IMR-90 (cell line): Measurements from ENCODE around the gene DDX53. TPM values are rescaled to one million over a fixed set of nuclear protein-coding genes. Genes with fewer than 3 reads are reported as not detected.

Experiments used
- ATAC-seq: fragments of 200-7000 bp; cut with Tn5 transposase; 2 replicates; pipeline ENCODE4 v1.9.1; 2020; ENCODE audit warnings: low read depth, mild to moderate bottlenecking, moderate library complexity
- BruUV-seq: library from RNA; stranded (reverse); fragments of 400-500 nt; replicated peaks from 2 replicates; lab custom pipeline; 2021; lab: Mats Ljungman, UMichigan
- CTCF ChIA-PET: fragments of 300-600 bp; formaldehyde crosslinking; extraction: SDS; loops from one replicate; lab custom pipeline; 2021; ENCODE audit warnings: antibody characterized with exemption; lab: Yijun Ruan, JAX
- POLR2A ChIA-PET: fragments of 300-600 bp; sonication (Branson Sonifier 250); formaldehyde crosslinking; loops from one replicate; lab custom pipeline; 2022; ENCODE audit warnings: antibody characterized with exemption; ENCODE audit not compliant: unreplicated experiment; lab: Charles Lee
- DNase-seq: peaks from one replicate; pipeline ENCODE4 v3.0.0; 2013
- H2AFZ ChIP-seq: replicated peaks from 2 replicates; pipeline ENCODE3; 2013; ENCODE audit warnings: low read length, mild to moderate bottlenecking; ENCODE audit not compliant: poor library complexity
- H2AK5ac ChIP-seq: 2 replicates; pipeline ENCODE4 v1.6.1; 2013; ENCODE audit warnings: low read depth, low read length, inconsistent platforms
- H2AK9ac ChIP-seq: replicated peaks from 2 replicates; pipeline ENCODE3; 2013; ENCODE audit warnings: mild to moderate bottlenecking, low read depth, low read length, moderate library complexity; ENCODE audit not compliant: poor library complexity
- H2BK120ac ChIP-seq: 2 replicates; pipeline ENCODE4 v1.6.1; 2013; ENCODE audit warnings: low read depth, low read length, inconsistent platforms
- H2BK15ac ChIP-seq: 3 replicates; pipeline ENCODE4 v1.6.1; 2013; ENCODE audit warnings: low read depth, low read length, inconsistent platforms
- H2BK20ac ChIP-seq: 2 replicates; pipeline ENCODE4 v1.6.1; 2013; ENCODE audit warnings: low read depth, mild to moderate bottlenecking, inconsistent platforms, low read length, moderate library complexity
- H2BK5ac ChIP-seq: 2 replicates; pipeline ENCODE4 v1.6.1; 2013; ENCODE audit warnings: mild to moderate bottlenecking, low read depth, low read length, inconsistent platforms; ENCODE audit not compliant: poor library complexity, severe bottlenecking
- H3K14ac ChIP-seq: replicated peaks from 2 replicates; pipeline ENCODE4 v1.6.1; 2013; ENCODE audit warnings: low read depth, low read length, inconsistent platforms
- H3K18ac ChIP-seq: 2 replicates; pipeline ENCODE4 v1.6.1; 2013; ENCODE audit warnings: low read depth, low read length, control low read depth
- H3K23ac ChIP-seq: 2 replicates; pipeline ENCODE4 v1.6.1; 2013; ENCODE audit warnings: low read depth, low read length, inconsistent platforms
- H3K27ac ChIP-seq: 2 replicates; pipeline ENCODE4 v1.5.1; 2013; ENCODE audit warnings: mild to moderate bottlenecking, control low read depth, low read length; ENCODE audit not compliant: insufficient read depth
- H3K27me3 ChIP-seq: 2 replicates; pipeline ENCODE4 v1.6.1; 2013; ENCODE audit warnings: low read length; ENCODE audit not compliant: control insufficient read depth, insufficient read depth
- H3K36me3 ChIP-seq: 2 replicates; pipeline ENCODE4 v1.6.1; 2013; ENCODE audit warnings: low read length, mixed read lengths; ENCODE audit not compliant: control insufficient read depth, insufficient read depth
- H3K4ac ChIP-seq: 2 replicates; pipeline ENCODE4 v1.6.1; 2013; ENCODE audit warnings: low read depth, low read length, inconsistent platforms
- H3K4me1 ChIP-seq: 2 replicates; pipeline ENCODE4 v1.6.1; 2013; ENCODE audit warnings: low read length, mixed read lengths; ENCODE audit not compliant: control insufficient read depth, insufficient read depth
- H3K4me2 ChIP-seq: 2 replicates; pipeline ENCODE4 v1.6.1; 2013; ENCODE audit warnings: low read depth, mild to moderate bottlenecking, control low read depth, low read length, moderate library complexity
- H3K4me3 ChIP-seq: 2 replicates; pipeline ENCODE4 v1.5.1; 2013; ENCODE audit warnings: low read depth, mild to moderate bottlenecking, control low read depth, low read length, moderate library complexity; ENCODE audit not compliant: insufficient read depth
- H3K56ac ChIP-seq: 2 replicates; pipeline ENCODE4 v1.6.1; 2013; ENCODE audit warnings: low read length, inconsistent platforms; ENCODE audit not compliant: insufficient read depth; ENCODE audit errors: extremely low read depth
- H3K79me1 ChIP-seq, 2 experiments: 2 replicates each; pipeline ENCODE4 v1.6.1; 2013; ENCODE audit warnings: low read length in 2 of 2, inconsistent platforms in 1 of 2, low read depth in 1 of 2
- H3K9ac ChIP-seq: 2 replicates; pipeline ENCODE4 v1.6.1; 2013; ENCODE audit warnings: low read depth, low read length, control low read depth
- H3K9me1 ChIP-seq: 2 replicates; pipeline ENCODE4 v1.6.1; 2013; ENCODE audit warnings: low read length, inconsistent platforms; ENCODE audit not compliant: insufficient read depth
- H3K9me3 ChIP-seq: 2 replicates; pipeline ENCODE4 v1.6.1; 2013; ENCODE audit warnings: low read length; ENCODE audit not compliant: control insufficient read depth, insufficient read depth
- H4K20me1 ChIP-seq: 2 replicates; pipeline ENCODE4 v1.6.1; 2013; ENCODE audit warnings: low read length, inconsistent platforms; ENCODE audit not compliant: insufficient read depth
- H4K5ac ChIP-seq: 2 replicates; pipeline ENCODE4 v1.6.1; 2013; ENCODE audit warnings: mild to moderate bottlenecking, low read depth, low read length, control low read depth
- H4K8ac ChIP-seq, 2 experiments: 2 replicates each; pipeline ENCODE4 v1.6.1; 2013; ENCODE audit warnings: low read depth in 2 of 2, low read length in 2 of 2, control low read depth in 1 of 2, inconsistent platforms in 1 of 2
- H4K91ac ChIP-seq: 2 replicates; pipeline ENCODE4 v1.6.1; 2013; ENCODE audit warnings: low read depth, low read length, inconsistent platforms; ENCODE audit not compliant: insufficient read depth
- BHLHE40 ChIP-seq: fragments of 150-350 bp; IDR thresholded peaks from 2 replicates; pipeline ENCODE4 v1.6.1; 2016; ENCODE audit warnings: mild to moderate bottlenecking, low read depth, low read length
- CEBPB ChIP-seq: IDR thresholded peaks from 2 replicates; pipeline ENCODE4 v1.6.1; 2012; ENCODE audit warnings: low read depth, low read length, improper control_type of control experiment
- CHD1 ChIP-seq: IDR thresholded peaks from 2 replicates; pipeline ENCODE4 v1.6.1; 2012; ENCODE audit warnings: low read depth, low read length, improper control_type of control experiment
- ELK1 ChIP-seq: fragments of 150-350 bp; IDR thresholded peaks from 2 replicates; pipeline ENCODE4 v1.6.1; 2016; ENCODE audit warnings: low read depth, mild to moderate bottlenecking, low read length, moderate library complexity, borderline replicate concordance
- FOS ChIP-seq: fragments of 150-350 bp; IDR thresholded peaks from 2 replicates; pipeline ENCODE4 v1.6.1; 2016; ENCODE audit warnings: low read depth, low read length
- MAFK ChIP-seq: IDR thresholded peaks from 2 replicates; pipeline ENCODE4 v1.6.1; 2012; ENCODE audit warnings: low read depth, low read length, improper control_type of control experiment
- MAZ ChIP-seq: IDR thresholded peaks from 2 replicates; pipeline ENCODE4 v1.6.1; 2012; ENCODE audit warnings: low read depth, mild to moderate bottlenecking, low read length, improper control_type of control experiment, moderate library complexity, borderline replicate concordance
- MXI1 ChIP-seq: IDR thresholded peaks from 2 replicates; pipeline ENCODE4 v1.6.1; 2012; ENCODE audit warnings: low read depth, mild to moderate bottlenecking, low read length, moderate library complexity, borderline replicate concordance
- NFE2L2 ChIP-seq: fragments of 150-350 bp; IDR thresholded peaks from 2 replicates; pipeline ENCODE4 v1.6.1; 2016; ENCODE audit warnings: low read depth, mild to moderate bottlenecking, low read length
- POLR2A ChIP-seq: IDR thresholded peaks from 2 replicates; pipeline ENCODE4 v1.6.1; 2012; ENCODE audit warnings: mild to moderate bottlenecking, low read depth, low read length
- RAD21 ChIP-seq: IDR thresholded peaks from 2 replicates; pipeline ENCODE4 v1.6.1; 2012; ENCODE audit warnings: low read length, improper control_type of control experiment
- RCOR1 ChIP-seq: IDR thresholded peaks from 2 replicates; pipeline ENCODE4 v1.6.1; 2012; ENCODE audit warnings: mild to moderate bottlenecking, low read length, improper control_type of control experiment; ENCODE audit not compliant: insufficient replicate concordance
- RFX5 ChIP-seq: IDR thresholded peaks from 2 replicates; pipeline ENCODE4 v1.8.0; 2012; ENCODE audit warnings: low read depth, mild to moderate bottlenecking, low read length, moderate library complexity
- SMC3 ChIP-seq: fragments of 150-350 bp; IDR thresholded peaks from 2 replicates; pipeline ENCODE4 v1.6.1; 2016; ENCODE audit warnings: low read depth, mild to moderate bottlenecking, antibody characterized with exemption, low read length, moderate library complexity
- WGBS, 2 experiments: methylation state at CpG; one replicate each; pipeline versions ENCODE4 v1.1.5 to v1.1.7; 2013; ENCODE audit warnings: missing lambda C conversion rate in 2 of 2; ENCODE audit not compliant: insufficient read length in 1 of 2; ENCODE audit errors: extremely low coverage in 2 of 2; 5-methylcytosine and 5-hydroxymethylcytosine counted together
- dilution Hi-C: fragments of 300-500 bp; cut with HindIII; formaldehyde crosslinking; loops from one replicate; pipeline ENCODE4 v1.14.3; 2018; ENCODE audit warnings: low sequenced_read_pairs; ENCODE audit not compliant: unreplicated experiment
- in situ Hi-C: fragments of 300-500 bp; cut with MboI; formaldehyde crosslinking; loops from 3 replicates; pipeline ENCODE4 v1.14.3; 2019; ENCODE audit warnings: low sequenced_read_pairs, inconsistent platforms, mixed read lengths
- intact Hi-C: fragments of 100-400 bp; cut with micrococcal nuclease; formaldehyde crosslinking; loops from 2 replicates; pipeline ENCODE4 v1.10.0; 2022
- polyA plus RNA-seq, 3 experiments: library from polyadenylated mRNA; depleted of rRNA; stranded (reverse); fragments of >200 nt; gene quantifications; 2 replicates each; pipeline ENCODE4 v1.2.3, GENCODE V29; 2012; ENCODE audit warnings: low replicate concordance in 1 of 3
- total RNA-seq: library from RNA; depleted of rRNA; stranded (reverse); fragments of >200 nt; gene quantifications from 2 replicates; pipeline ENCODE4 v1.2.3, GENCODE V29; 2012
- TF ChIP-seq, protein P1 (sequence below): conservative IDR thresholded peaks from 2 replicates; pipeline ENCODE4 v1.5.1; 2012; ENCODE audit warnings: mild to moderate bottlenecking, low read depth, low read length, improper control_type of control experiment
- TF ChIP-seq, protein P2 (sequence below): fragments of 150-350 bp; IDR thresholded peaks from 2 replicates; pipeline ENCODE4 v1.6.1; 2017; ENCODE audit warnings: mild to moderate bottlenecking, antibody characterized with exemption, low read length, low read depth

Gene DDX53
- total and polyA plus RNA-seq, 2 of the 4 experiments (the other 2 are of a cell fraction): not detected

DNA sequence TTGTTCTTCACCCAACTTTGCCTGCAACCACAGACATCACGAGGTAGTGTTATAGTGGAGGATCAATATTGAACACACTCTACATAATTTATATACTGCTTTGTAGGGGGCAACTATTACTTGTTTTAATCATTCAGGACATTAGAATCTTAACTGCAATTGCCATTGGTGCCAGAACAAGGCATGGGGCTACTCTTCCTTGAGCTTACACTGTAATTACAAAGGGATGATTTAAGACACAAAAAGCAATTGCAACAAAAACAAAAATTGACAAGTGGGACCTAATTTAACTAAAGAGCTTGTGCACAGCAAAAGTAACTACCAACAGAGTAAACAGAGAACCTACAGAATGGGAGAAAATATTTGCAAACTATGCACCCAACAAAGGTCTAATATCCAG lies 24.0 kb upstream of the DDX53 start:
- Histone ChIP-seq H4K5ac (no peak overlapping the region), H3K9me3 (no peaks in the 10 kb centered on the region), H3K27me3 (no peaks in the 10 kb centered on the region), H3K4me1 (no peaks in the 10 kb centered on the region), H3K18ac (no peak overlapping the region), H2AK5ac (no peak overlapping the region), H3K79me1 (no peaks in the 10 kb centered on the region), H3K36me3 (no peaks in the 10 kb centered on the region), H3K4me3 (no peak overlapping the region), H3K27ac (no peak overlapping the region), H2BK120ac (no peak overlapping the region), H3K4ac (no peak overlapping the region), H3K9me1 (no peaks in the 10 kb centered on the region), H4K91ac (no peak overlapping the region), H3K4me2 (no peak overlapping the region), H3K14ac (no peak overlapping the region), H3K56ac (no peak overlapping the region), H3K9ac (no peak overlapping the region), H2AK9ac (no peak overlapping the region), H2BK15ac (no peak overlapping the region), H3K23ac (no peak overlapping the region), H4K8ac (no peak overlapping the region), H2BK5ac (no peak overlapping the region), H4K20me1 (no peaks in the 10 kb centered on the region), H2BK20ac (no peak overlapping the region), H2AFZ (no peak overlapping the region)
- ChIA-PET POLR2A (no interaction called here), CTCF (no interaction called here)
- ATAC-seq (no peak), DNase-seq (no peak)
- dilution Hi-C loops: no loop called here
- intact Hi-C loops: no loop called here
- no peak for TF ChIP-seq POLR2A
- TF ChIP-seq MXI1: no peak
- no peak for TF ChIP-seq FOS
- TF ChIP-seq MAFK: no peak
- TF ChIP-seq NFE2L2: no peak
- no peak for TF ChIP-seq SMC3
- TF ChIP-seq BHLHE40: no peak
- TF ChIP-seq RFX5: no peak
- no peak for TF ChIP-seq CHD1
- no peak for TF ChIP-seq RAD21
- TF ChIP-seq MAZ: no peak
- no peak for TF ChIP-seq ELK1
- TF ChIP-seq RCOR1: no peak
- TF ChIP-seq, protein P1, sequence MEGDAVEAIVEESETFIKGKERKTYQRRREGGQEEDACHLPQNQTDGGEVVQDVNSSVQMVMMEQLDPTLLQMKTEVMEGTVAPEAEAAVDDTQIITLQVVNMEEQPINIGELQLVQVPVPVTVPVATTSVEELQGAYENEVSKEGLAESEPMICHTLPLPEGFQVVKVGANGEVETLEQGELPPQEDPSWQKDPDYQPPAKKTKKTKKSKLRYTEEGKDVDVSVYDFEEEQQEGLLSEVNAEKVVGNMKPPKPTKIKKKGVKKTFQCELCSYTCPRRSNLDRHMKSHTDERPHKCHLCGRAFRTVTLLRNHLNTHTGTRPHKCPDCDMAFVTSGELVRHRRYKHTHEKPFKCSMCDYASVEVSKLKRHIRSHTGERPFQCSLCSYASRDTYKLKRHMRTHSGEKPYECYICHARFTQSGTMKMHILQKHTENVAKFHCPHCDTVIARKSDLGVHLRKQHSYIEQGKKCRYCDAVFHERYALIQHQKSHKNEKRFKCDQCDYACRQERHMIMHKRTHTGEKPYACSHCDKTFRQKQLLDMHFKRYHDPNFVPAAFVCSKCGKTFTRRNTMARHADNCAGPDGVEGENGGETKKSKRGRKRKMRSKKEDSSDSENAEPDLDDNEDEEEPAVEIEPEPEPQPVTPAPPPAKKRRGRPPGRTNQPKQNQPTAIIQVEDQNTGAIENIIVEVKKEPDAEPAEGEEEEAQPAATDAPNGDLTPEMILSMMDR: no peak
- TF ChIP-seq, protein P2, sequence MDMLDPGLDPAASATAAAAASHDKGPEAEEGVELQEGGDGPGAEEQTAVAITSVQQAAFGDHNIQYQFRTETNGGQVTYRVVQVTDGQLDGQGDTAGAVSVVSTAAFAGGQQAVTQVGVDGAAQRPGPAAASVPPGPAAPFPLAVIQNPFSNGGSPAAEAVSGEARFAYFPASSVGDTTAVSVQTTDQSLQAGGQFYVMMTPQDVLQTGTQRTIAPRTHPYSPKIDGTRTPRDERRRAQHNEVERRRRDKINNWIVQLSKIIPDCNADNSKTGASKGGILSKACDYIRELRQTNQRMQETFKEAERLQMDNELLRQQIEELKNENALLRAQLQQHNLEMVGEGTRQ: no peak
- no peak for TF ChIP-seq CEBPB
- in situ Hi-C loops: no loop called here
- no TSS peak for BruUV-seq
- no CpG with 5 or more reads among the region's 1 CpG for WGBS, 2 experiments
